Panc1 (cell line): ENCODE data around the gene TTLL10. TPM values are rescaled to one million over a fixed set of nuclear protein-coding genes. Genes with fewer than 3 reads are reported as not detected.

Source experiments
- ATAC-seq: fragments of 200-7000 bp; cut with Tn5 transposase; 2 replicates; pipeline ENCODE4 v1.9.1; 2020; ENCODE audit warnings: mild to moderate bottlenecking, moderate library complexity
- BruUV-seq: library from RNA; stranded (reverse); fragments of 400-500 nt; replicated peaks from 2 replicates; lab custom pipeline; 2021; lab: Mats Ljungman, UMichigan
- CTCF ChIA-PET: fragments of 300-600 bp; sonication (Branson Sonifier 250); formaldehyde crosslinking; loops from one replicate; lab custom pipeline; 2022; ENCODE audit warnings: antibody characterized with exemption; lab: Charles Lee
- POLR2A ChIA-PET: fragments of 300-600 bp; sonication (Branson Sonifier 250); formaldehyde crosslinking; loops from one replicate; lab custom pipeline; 2022; ENCODE audit warnings: antibody characterized with exemption; lab: Charles Lee
- DNase-seq: peaks from one replicate; pipeline ENCODE4 v3.0.0-alpha.2; 2010; ENCODE audit warnings: low read depth, low spot score
- H3K27ac ChIP-seq: 2 replicates; pipeline ENCODE4 v1.5.1; 2011; ENCODE audit warnings: mild to moderate bottlenecking, low read length, inconsistent platforms
- H3K27me3 ChIP-seq: fragments of 200-500 bp; sonication (Bioruptor generic); 2 replicates; pipeline ENCODE4 v1.6.0; 2014; ENCODE audit warnings: low read length, inconsistent platforms; ENCODE audit not compliant: control insufficient read depth, insufficient read depth
- H3K36me3 ChIP-seq: fragments of 200-500 bp; sonication (Bioruptor generic); 2 replicates; pipeline ENCODE4 v1.5.1; 2014; ENCODE audit warnings: inconsistent platforms, mild to moderate bottlenecking, low read length, moderate library complexity; ENCODE audit not compliant: control insufficient read depth, insufficient read depth
- H3K4me1 ChIP-seq: 2 replicates; pipeline ENCODE4 v1.5.1; 2011; ENCODE audit warnings: inconsistent platforms, mild to moderate bottlenecking, low read length, moderate library complexity; ENCODE audit not compliant: control insufficient read depth, insufficient read depth
- H3K4me3 ChIP-seq, 2 experiments: 2 replicates each; pipeline ENCODE4 v1.5.1; 2011 to 2012; ENCODE audit warnings: low read depth in 2 of 2, low read length in 2 of 2, mild to moderate bottlenecking in 2 of 2, inconsistent platforms in 1 of 2, moderate library complexity in 1 of 2
- H3K9me3 ChIP-seq: fragments of 200-500 bp; sonication (Bioruptor generic); 2 replicates; pipeline ENCODE4 v1.5.1; 2014; ENCODE audit warnings: low read depth, mild to moderate bottlenecking, inconsistent platforms, low read length, moderate library complexity; ENCODE audit not compliant: control insufficient read depth, insufficient read depth
- CTCF ChIP-seq: fragments of 450-650 bp; IDR thresholded peaks from 2 replicates; pipeline ENCODE4 v1.5.1; 2017; ENCODE audit warnings: mild to moderate bottlenecking
- POLR2AphosphoS5 ChIP-seq: IDR thresholded peaks from 2 replicates; pipeline ENCODE4 v1.6.1; 2012; ENCODE audit warnings: mild to moderate bottlenecking, low read depth, low read length, moderate library complexity
- REST ChIP-seq, 2 experiments: IDR thresholded peaks; 2 replicates each; pipeline ENCODE4 v1.6.1; 2011 to 2012; ENCODE audit warnings: low read depth in 2 of 2, control low read depth in 1 of 2, low read length in 1 of 2, mild to moderate bottlenecking in 1 of 2, moderate library complexity in 1 of 2; ENCODE audit not compliant: insufficient read depth in 1 of 2
- SIN3A ChIP-seq: IDR thresholded peaks from 2 replicates; pipeline ENCODE4 v1.6.1; 2012; ENCODE audit warnings: low read depth, mild to moderate bottlenecking, low read length, moderate library complexity, borderline replicate concordance; ENCODE audit not compliant: insufficient read depth
- TCF7L2 ChIP-seq: IDR thresholded peaks from 2 replicates; pipeline ENCODE4 v1.6.1; 2011; ENCODE audit warnings: mild to moderate bottlenecking, low read depth, low read length, inconsistent platforms
- in situ Hi-C: cut with HindIII; loops from 2 replicates; pipeline ENCODE4 v1.10.0; 2016; ENCODE audit warnings: low sequenced_read_pairs, low pct_unique_long_range_greater_than_20kb
- intact Hi-C: fragments of 100-400 bp; cut with micrococcal nuclease; formaldehyde crosslinking; loops from one replicate; pipeline ENCODE4 v1.10.0; 2022; ENCODE audit not compliant: unreplicated experiment
- total RNA-seq: library from RNA; stranded (reverse); gene quantifications from one replicate; pipeline ENCODE4 v1.2.1, GENCODE V29; 2021; ENCODE audit not compliant: unreplicated experiment

The TTLL10 gene
- total RNA-seq, 1 experiment from 2014 or later, result not detected

GRCh38 chr1:1239614-1240347 lies 66.1 kb downstream of the TTLL10 start:
- ATAC-seq (peak; percentile 10), DNase-seq (no peak)
- Histone ChIP-seq H3K4me3 (peak overlapping the region; percentile 11 to 16; a peak in 2 of 4 replicates), H3K9me3 (no peaks in the 10 kb centered on the region), H3K27me3 (no peaks in the 10 kb centered on the region), H3K4me1 (peaks cover 73% of the 10 kb centered on the region), H3K36me3 (no peaks in the 10 kb centered on the region), H3K27ac (peak overlapping the region; percentile 82)
- in situ Hi-C loops (no loop called here), intact Hi-C loops (no loop called here)
- ChIA-PET CTCF (no interaction called here), POLR2A (no interaction called here)
- TF ChIP-seq CTCF, result no peak
- no peak for TF ChIP-seq REST (IDR thresholded peaks at IDR 0.05; ENCODE audit: insufficient read depth in 1 of 2, low read depth in 2 of 2, low read length in 1 of 2)
- no peak for TF ChIP-seq POLR2AphosphoS5
- no peak for TF ChIP-seq SIN3A
- no TSS peak for BruUV-seq

GRCh38 chr1:1240348-1240732 lies 66.7 kb downstream of the TTLL10 start:
- POLR2A ChIA-PET, result no interaction called here
- CTCF ChIA-PET, result no interaction called here
- Histone ChIP-seq H3K4me3 (peak overlapping the region; percentile 11 to 16; a peak in 2 of 4 replicates), H3K4me1 (peaks cover 74% of the 10 kb centered on the region), H3K36me3 (no peaks in the 10 kb centered on the region), H3K9me3 (no peaks in the 10 kb centered on the region), H3K27me3 (no peaks in the 10 kb centered on the region), H3K27ac (peak overlapping the region; percentile 82)
- DNase-seq (no peak), ATAC-seq (no peak)
- no TSS peak for BruUV-seq
- intact Hi-C loops, result no loop called here
- TF ChIP-seq REST (IDR thresholded peaks at IDR 0.05; ENCODE audit: insufficient read depth in 1 of 2, low read depth in 2 of 2, low read length in 1 of 2), result no peak
- TF ChIP-seq POLR2AphosphoS5, result no peak
- TF ChIP-seq TCF7L2, result no peak
- no peak for TF ChIP-seq SIN3A
- TF ChIP-seq CTCF, result no peak
- in situ Hi-C loops, result no loop called here
